NCI-H446 (cell line): Measurements from ENCODE around the gene PNPLA1.

Experiments used
- DNase-seq, 2 experiments: peaks; one replicate each; lab custom pipeline; 2025; lab: John Stamatoyannopoulos, UW

Gene PNPLA1, protein sequence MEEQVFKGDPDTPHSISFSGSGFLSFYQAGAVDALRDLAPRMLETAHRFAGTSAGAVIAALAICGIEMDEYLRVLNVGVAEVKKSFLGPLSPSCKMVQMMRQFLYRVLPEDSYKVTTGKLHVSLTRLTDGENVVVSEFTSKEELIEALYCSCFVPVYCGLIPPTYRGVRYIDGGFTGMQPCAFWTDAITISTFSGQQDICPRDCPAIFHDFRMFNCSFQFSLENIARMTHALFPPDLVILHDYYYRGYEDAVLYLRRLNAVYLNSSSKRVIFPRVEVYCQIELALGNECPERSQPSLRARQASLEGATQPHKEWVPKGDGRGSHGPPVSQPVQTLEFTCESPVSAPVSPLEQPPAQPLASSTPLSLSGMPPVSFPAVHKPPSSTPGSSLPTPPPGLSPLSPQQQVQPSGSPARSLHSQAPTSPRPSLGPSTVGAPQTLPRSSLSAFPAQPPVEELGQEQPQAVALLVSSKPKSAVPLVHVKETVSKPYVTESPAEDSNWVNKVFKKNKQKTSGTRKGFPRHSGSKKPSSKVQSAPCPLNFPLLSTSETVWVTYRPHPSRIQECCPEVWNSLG

DNA sequence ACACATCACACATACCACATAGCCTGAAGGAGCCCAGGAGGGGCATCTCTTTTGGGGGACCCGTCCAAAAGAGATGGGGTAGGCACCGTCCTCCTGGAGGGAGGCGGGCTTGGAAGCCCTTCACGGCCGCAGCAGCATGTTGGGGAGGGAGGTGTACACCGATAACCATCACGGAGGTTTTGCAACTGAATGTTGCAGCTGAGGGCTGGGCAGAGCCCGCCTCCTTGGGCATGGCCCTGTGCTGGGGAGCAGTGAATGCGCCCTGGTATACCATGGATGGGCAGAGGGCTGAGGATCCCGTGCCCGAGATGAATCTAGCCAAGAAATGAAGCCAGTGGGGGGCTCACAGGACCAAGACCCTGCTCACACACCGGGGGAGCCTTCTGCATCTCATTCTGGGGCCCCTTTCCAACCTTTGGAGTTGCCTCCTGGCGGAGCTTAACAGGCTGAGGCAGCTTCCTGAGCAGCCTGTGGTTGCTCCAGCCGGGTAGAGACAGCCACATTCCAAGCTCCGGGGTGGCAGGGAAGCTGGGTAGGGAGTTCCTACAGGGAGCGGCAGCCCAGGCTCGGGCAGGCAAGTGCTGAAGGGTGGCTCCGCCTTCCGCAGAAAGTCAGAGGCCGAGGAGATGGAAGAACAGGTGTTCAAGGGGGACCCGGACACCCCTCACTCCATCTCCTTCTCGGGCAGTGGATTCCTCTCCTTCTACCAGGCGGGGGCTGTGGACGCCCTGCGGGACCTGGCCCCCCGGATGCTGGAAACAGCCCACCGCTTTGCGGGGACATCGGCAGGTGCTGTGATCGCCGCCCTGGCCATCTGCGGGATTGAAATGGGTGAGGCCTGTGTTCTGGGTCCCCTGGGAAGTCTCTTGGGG lies at the start of gene PNPLA1:
Gene PNPLA1 (plus strand): TSS at position 227 of the 872 bp plus-strand sequence. CDS start 400 bp downstream, at position 627.
- DNase-seq = no peak

- DNase-seq = no peak
Observed at GRCh38 chr6:36220226-36220625, 49.6 kb upstream of the PNPLA1 start.

GRCh38 chr6:36221674-36222073 lies 48.2 kb upstream of the PNPLA1 start:
- no peak for DNase-seq

DNA sequence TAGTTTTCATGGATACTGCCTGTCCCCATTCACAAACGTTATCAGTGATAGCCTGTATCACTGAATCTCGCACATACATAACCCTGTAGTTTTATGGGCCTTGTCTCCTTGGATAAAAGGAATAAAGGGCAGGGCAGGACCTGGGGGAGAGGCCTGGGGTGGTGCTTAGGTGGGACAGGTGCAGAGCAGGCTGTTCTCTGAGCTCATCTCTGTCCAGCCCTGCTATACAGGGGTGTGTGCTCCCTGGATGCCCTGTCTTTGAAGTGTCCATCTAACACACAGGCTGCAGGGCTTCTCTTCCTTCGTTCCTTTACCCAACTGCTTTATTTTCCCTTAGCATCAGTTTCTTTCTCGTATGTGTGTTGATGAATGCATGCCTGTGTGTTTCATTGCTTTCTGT lies 46.9 kb upstream of the PNPLA1 start:
- no peak for DNase-seq

DNA sequence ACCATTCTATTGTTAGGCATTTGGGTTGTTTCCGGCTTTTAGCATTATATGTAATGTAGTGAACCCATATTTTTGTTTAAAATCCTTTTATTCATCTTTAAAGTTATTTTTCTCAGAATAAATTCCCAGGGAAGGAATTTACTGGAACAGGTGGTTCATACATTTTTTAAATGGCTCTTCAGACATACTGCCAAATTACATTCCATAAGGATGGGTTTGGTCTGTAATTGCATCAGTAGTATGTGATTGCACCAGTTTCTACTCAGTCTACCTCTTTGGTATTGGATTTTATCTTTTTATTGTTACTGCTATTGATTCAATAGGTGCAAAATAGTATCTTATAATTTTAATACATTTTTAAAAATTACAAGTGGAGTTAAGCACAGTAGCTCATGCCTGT lies 46.2 kb upstream of the PNPLA1 start:
- no peak for DNase-seq

DNA sequence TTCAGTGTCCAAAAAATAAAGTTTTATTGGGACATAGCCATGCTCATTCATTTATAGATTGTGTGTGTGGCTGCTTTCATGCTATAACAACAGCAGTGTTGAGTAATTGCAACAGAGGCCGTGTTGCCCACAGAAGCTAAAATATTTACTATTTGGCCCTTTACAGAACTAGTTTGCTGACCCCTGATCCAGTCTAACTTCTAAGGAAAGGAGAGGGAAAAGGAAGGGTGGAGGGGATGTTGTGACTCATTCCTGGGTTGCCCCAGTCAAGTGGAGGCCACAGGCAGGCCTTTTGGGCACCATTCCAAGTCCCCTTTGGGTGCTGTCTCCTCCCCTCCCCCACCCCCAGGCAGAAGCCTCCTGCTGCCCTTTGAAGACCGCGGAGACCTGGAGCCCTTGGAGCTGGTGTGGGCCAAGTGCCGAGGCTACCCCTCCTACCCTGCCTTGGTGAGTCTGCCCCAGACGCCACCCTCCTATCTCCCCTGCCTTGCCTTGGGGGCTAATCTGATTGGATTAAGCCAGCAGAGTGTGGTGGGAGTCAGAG lies 44.9 kb upstream of the PNPLA1 start:
- DNase-seq = no peak

DNA sequence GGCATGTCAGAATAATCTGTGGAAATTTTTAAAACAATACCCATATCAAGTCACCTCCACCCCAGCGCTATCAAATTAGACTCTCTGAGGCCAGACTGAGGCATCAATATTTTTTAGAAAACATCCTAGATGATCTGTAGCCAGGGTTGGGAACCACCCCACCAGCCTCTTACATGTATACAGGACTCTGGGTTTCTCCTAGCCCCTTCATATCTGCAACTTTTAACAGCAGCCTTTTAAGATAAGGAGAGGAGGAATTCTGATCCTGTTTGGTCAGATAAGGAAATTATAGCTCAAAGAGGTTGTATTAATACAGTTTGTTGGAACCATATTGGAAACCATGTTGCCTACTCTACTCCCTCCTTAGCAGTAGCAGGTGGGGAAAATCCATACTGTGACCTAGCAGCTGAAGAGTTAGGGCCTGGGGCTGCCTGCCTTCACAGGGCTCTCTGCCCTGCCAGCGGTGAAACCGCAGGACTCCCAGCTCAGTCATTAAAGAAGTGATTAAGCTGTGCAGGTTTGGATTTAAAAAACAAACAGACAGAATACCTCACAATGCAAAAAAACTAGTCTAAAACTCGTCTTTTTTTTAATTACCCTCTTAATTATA lies 43.3 kb upstream of the PNPLA1 start:
- no peak for DNase-seq

DNA sequence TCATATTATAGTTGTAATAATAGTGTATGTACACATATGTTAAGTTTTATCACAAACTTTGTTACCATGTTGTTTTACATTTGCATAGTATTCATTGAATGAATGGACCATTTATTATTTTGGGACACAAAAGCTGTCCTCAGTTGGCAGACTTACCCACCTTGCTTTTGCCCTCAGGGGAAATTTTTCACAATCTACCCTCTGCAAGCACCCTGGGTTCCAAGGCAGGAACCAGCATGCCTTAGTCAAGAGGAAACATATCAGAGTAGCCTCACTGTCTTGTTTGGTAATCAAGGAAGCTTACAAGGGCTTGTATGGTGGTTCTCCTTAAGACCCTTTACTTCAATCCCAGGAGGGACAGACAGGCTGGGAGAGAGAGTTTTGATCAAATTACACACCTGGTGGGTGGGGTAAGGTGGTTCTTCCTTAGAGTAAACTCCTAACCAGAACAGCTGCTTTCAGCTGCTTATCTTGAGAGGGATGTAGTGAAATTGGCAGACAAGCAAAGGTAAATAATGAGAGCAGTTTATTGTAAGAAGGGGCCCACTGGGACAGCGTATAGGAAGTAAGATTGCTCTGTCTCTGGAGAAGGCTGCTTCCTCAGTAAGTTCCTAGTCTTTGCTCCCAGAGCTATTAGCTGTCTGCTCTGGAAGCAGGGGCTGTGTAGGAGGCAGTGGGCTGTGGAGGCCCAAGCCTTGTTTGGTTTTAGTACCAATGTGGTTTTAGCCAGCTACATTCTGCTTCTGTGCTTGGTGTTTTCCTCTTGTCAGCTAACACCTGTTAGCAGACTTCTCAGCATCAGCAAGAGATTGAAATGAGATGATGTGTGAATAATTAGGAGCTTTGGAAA lies 42.3 kb upstream of the PNPLA1 start:
- no peak for DNase-seq

DNA sequence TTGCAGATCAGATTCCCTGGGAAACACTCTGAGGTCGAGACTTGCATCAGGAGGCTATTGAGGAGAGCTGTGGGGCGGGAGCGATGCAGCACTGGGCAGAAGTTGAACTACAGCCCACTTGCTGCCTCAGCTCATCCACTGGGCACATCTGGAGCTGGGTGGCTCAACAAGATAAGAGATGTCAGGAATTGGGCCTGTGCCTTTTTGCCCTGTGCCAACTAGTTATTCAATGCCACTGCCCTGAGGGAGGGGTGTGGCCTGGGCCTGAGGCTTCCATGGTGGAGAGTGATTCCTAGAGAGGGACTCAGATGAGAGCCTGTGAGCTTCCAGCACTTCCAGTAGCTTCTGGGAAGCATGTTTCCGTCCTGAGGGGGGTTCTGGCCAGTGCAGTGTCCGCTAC lies 40.6 kb upstream of the PNPLA1 start:
- DNase-seq = no peak

GRCh38 chr6:36230371-36230770 lies 39.5 kb upstream of the PNPLA1 start:
- DNase-seq = no peak

GRCh38 chr6:36232172-36232571 lies 37.7 kb upstream of the PNPLA1 start:
- DNase-seq = no peak

DNA sequence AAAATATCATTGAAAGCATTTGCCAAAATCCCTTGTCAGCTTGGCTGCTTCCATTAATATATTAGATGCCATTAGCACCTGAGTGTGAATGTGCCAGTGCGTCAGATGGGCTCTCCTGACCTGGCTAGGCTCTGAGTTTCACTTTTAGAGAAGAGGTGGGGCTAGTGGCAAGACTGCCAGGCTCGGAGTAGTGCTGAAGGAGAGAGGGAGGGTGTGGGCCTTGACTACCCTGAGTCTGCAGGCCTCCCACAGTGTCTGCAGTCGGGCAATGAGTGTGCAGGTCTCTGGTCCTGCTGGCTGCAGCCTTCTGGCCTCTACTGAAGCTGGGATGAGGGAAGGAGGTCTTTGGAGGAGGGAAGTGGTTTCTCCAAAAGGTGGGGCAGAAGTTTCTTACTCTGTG lies 34.6 kb upstream of the PNPLA1 start:
- DNase-seq = no peak

GRCh38 chr6:36235862-36236261 lies 34.0 kb upstream of the PNPLA1 start:
- no peak for DNase-seq

GRCh38 chr6:36239774-36240173 lies 30.1 kb upstream of the PNPLA1 start:
- DNase-seq = no peak

DNA sequence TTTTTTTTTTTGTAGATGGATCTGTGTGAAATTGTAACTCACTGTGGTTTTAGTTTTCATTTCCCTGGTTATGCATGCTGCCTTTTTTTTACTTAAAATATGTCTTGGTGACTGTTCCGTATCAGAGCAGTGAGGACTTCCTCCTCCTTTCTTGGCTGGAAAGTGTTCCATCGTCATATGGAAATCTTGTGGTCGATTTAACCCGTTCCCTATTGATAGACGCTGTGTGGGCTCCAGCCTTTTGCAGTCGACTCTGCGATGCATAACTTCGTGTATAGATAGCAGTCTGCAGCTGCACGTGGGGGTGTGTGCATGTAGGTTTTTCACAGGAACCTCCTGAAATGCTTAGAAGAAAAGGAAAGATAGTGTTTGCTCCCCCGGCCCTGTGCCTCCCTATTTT lies 28.1 kb upstream of the PNPLA1 start:
- DNase-seq = no peak

DNA sequence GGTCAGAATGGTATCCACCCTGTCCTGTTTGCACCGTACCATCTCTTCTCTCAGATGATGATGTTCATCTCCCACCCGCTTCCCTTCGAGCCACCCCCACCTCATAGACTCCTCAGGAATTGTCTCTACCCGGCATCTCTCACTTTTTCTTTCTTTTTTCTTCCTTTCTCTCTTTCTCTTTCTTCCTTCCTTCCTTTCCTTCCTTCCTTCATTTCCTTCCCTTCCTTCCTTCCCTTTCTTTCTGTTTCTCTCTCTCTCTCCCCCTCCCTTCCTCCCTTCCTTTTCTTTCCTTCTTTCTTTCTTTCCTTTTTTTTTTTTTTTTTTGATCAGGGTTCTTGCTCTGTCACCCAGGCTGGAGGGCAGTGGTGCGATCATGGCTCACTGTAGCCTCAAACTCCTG lies 27.7 kb upstream of the PNPLA1 start:
- DNase-seq = no peak

DNA sequence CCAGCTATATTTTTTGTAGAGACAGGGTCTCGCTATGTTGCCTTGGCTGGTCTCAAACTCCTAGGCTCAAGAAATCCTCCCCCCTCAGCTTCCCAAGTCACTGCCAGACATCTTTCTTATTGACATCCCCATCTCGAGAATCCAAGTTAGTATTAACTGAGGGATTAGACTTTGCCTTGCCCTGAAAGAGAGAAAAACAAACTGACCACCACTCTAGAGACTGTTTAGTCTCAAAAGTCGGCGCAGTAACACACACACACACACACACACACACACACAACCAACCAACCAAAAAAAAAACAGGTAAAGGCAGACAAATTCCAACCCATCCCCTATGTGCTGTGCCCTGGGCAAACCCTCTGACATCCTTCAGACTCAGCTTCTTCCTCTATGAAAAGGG lies 27.2 kb upstream of the PNPLA1 start:
- no peak for DNase-seq

- DNase-seq = no peak
Observed at GRCh38 chr6:36243562-36244212, 26.2 kb upstream of the PNPLA1 start.

GRCh38 chr6:36244641-36245280 lies 25.1 kb upstream of the PNPLA1 start:
- no peak for DNase-seq

GRCh38 chr6:36245572-36246061 lies 24.2 kb upstream of the PNPLA1 start:
- no peak for DNase-seq
